NCI-H1417 treated with DMSO at 0.1 percent for 48 hours (cell line): ENCODE results near the gene CDK17.

ENCODE experiments used
- DNase-seq: peaks from one replicate; lab custom pipeline; 2025; lab: John Stamatoyannopoulos, UW

CDK17 gene

DNA sequence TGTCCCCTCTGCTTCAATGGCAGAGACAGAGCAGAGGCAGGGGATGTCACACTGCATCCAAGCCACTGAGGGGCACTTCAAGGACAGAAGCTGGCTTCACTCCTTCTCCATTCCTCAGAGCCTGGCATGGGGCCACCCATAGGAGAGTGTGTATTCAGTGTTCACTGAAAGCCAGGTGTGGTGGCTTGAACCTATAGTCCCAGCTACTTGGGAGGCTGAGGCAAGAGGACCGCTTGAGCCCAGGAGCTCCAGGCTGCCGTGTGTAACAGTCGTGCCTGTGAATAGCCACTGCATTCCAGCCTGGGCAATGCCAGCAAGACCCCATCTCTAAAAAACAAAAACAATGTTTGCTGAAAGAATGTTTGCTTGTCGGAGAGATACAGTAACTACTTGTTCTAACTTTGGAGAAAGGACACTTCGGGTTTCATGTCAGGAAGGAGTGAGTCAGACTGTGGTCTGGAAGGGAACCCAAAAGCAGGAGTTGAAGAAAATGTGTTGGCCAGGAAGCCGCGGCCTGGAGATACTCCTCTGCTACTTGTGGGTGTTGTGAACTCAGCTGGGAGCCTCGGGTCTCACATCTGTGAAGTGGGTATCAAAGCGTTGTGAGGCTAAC is 162.7 kb downstream of the CDK17 start:
- DNase-seq = no peak

DNA sequence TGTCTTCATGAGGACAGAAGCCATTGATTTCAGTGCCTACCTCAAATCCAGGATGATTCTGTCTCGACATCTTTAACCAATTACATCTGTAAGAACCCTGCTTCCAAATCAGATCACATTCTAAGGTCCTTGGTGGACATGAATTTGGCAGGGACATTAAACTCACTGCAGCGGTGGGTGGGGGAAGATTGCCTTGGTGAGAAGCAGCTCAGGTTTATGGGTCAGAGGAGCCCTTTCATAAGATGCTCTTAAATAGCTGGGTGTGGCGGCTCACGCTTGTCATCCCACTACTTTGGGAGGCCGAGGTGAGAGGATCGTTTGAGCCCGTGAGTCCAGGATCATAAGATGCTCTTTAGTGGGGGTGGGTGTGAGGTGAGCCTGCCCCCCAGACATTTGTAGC is 163.2 kb downstream of the CDK17 start:
- no peak for DNase-seq

DNA sequence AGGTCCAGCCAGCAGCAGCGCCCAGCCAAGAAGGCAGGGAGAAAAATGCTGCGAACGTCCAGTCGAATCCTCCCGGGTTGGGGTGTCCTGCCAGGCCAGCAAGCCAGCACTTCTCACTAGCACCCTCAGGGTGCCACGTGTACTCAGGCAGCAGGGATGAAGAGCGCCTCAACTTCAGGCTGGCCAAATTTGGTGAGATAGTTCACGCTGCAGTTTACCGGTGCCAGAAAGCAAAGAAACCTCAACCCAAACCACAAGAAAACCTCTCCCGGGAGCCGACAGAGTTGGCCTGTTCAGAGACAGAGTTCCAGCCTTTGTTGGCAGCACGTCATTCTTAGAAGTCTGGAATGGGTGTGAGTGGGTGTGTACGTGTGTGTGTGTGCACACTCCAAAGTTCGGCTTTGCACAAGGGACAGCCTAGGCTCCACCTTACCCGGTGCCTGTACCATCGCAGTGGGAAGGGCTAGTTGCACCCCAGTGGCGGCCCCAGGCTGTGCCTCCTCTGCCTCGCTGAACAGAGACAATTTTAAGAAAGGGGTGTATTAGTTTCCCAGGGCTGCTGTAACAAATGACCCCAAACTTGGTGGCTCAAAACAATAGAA is 163.9 kb downstream of the CDK17 start:
- DNase-seq = no peak

DNA sequence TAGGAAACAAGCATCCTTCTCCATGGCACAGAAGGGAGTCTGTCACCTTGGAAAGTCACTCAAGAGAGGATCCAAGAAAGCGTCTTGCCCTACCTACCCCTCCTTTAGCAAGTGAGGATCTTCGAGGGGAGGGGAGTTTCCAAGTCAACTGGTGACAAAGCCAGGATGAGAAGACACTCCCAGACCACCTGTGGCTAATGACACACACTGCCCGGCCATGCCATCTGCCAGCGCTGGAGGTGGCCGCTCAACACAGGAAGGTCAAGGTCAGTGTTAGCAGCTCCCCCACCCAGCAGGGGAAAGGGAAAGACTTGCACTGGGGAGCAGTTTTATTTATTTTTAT is 164.8 kb downstream of the CDK17 start:
- DNase-seq = no peak

DNA sequence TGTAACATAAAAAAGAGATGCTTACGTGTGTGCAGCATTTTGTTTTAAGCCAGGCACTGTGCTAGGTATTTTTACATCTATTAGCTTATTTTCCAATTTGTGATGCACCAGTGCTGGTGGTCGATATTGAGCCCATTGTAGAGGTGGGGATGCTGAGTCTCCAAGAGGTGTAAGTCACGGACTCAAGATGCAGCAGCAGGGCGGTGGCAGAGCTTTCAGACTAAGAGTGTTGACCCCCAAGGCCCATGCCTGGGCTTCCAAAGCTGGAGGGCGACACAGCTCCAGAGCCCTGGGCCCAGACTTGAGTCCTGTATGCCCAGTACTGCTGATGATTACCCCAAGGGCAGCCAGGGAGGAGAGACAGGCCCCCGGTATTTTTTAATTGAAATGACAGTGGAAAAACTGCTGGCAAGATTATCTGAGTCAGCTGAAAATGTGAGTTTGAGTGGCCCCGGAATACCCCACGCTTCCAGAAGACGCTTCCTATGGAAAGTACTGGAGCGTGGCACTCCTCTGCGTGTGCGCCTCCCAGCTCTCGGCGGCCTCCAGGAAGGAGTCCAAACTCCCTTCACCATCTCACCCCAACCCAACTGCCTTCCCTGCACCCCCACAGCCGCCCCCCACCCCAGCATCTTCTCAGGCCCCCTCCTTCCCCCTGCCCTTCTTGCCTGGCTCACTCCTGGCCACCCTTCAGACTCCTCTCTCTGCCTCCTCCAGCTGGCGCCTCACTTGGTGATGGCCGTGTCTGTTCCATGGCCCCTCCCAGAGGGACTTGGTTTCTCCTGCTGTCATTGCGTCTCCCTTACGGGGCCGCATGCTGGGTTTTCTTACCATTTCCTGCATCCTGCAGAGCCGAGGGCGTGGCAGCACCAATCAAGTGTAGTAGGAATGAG is 165.4 kb downstream of the CDK17 start:
- DNase-seq = no peak

- no peak for DNase-seq
Observed at GRCh38 chr12:96233939-96234461, 166.2 kb downstream of the CDK17 start.

GRCh38 chr12:96233168-96233567 is 167.1 kb downstream of the CDK17 start:
- no peak for DNase-seq

- DNase-seq = no peak
Observed at GRCh38 chr12:96230646-96231045, 169.6 kb downstream of the CDK17 start.

DNA sequence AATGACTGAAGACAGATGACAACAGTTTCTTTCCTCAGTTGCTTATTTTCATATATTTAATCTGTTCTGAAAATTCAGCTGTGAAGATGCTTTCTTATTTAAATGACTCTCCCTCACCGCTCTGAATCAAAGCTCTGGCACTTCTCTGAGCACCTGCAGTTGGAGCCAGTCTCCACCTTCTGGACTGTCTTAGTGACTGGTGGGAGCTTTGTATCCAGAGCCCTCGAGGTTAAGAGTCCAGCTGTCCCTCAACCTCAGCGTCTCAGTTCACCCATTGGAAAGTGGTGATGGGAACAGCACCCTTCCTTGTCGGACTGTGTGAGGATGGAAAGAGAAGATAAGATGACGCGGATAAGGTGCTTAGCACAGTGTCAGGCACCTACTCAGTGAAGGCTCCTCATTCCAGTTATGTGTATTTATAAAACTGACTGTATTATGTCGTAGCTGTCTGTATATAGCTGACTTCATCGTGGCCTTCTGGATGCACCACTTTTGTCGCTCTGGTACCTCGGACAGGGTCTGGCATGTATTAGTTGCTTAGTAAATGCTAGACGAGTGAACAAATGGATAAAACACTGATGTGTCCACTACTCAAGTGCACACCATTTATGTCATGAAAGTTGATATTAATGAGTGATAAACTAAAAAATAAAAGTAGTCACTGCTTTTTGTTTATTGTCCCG is 171.5 kb downstream of the CDK17 start:
- no peak for DNase-seq
